Hippocampal formation (tissue), 2 donors: ENCODE measurements around the gene HNF1B.
"Not testable (repeated sequence)": the region's sequence is repeated elsewhere in the genome, so short reads cannot be mapped to it uniquely, and the experiment has no call there.

Experiments used
- DNase-seq, 2 donors: peaks; one replicate each; lab custom pipeline; 2025; lab: John Stamatoyannopoulos, UW

The HNF1B gene

DNA sequence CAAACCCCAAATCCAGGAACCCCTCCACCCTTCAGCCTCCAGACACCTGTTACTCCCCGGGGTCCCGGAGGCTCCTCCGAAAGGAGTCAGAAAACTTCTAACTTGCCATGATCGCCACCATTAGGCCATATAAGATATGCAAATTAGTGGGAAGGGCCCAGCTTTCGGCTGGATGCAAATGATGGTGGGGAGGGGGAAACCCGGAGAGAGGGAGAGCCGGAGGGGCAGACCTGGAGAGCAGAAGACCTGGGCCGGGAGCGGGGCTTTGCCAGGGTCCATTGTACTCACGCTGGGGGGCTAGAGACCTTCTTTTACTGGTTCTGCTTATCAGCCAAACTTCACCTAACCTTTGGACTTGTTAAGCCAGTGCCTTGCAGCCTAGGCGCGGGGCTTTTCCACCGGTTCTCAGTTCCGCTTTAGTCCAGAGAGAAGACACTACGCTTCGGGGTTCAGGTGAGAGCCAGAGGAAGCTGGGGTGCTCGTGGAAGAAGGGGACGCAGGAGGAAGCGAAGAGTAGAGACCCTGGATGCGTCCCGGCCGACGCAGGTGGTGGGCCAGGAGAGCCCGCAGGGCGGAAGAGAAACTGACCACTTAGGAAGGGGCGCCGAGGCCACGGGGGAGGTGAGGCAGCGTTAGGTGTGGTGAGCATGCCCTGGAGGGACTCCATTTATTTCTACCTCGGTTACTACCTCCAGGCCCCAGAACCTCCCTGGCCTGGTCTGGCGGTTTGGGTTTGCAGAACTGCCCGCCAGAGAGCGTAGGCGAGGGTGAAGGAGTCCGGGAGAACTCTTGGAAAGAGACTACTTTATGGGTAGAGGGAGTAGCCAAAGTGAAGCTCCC lies at the start of gene HNF1B:
Gene HNF1B, minus strand, starts transcription at position 99 of the 840 bp plus-strand sequence. CDS start 175 bp downstream, outside the sequence.
- DNase-seq, result no peak

DNA sequence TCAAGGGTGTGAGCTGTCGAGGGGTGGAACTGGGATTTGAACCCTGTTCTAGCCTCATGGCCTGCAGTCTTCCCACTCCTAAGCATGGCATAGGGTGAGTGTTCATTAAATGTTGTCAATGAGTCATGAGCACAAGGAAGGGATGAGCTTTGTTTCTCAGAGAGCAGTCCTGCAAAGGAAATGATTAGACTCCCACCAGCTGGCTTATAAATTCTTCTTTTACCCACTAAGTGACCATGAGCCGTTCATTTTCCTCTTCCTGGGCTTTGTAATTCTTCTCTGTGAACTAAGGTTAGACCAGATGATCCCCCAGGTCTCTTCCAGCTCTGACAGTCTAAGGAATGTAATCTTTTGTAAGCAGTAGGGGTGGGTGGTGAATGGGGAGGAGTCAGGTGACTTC lies 47.9 kb upstream of the HNF1B start:
- no peak for DNase-seq

DNA sequence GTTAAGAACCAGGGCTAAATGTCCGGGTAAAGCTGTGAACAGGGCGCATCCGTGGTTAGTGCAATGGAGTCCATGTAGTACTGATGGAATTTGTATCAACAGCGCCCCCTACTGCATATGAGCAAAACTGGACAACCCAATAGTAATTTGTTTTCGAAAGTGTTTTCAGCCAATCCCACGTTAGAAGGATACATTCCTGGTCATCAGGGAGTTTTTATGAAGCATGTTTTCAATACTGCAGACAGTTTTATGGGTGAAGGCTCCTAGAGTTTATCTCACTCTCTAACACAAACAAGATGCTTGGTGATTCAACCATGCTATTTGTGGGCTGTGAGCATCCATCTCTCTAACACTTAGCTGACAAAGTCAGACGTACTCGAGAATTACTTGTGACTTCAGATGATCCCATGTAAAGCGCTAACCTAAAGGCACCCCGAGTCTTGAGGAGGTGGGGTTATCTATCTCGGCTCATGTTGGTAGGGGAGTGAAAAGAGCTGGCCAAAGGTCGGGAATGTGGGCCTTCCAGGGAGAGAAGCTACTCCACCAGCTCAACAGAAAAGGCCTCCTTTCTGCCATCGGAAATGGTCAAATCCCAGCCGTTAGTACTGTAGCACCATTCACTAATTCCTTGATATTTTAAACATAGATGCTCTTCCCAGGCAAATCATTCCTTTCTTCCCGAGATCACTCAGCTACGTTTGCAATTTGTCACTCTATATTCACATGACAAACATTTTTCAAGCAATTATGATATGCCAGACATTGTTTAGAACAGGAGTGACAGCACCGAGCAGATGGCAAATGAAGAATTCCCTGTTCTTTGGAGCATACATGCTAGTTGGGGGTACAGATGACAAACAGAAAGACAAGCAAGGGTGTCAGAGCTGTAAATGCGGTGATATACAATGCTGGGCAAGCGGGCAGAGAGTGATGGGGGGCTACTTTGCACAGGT lies 46.9 kb upstream of the HNF1B start:
- no peak for DNase-seq

GRCh38 chr17:37789771-37790541 lies 45.1 kb upstream of the HNF1B start:
- no peak for DNase-seq

DNA sequence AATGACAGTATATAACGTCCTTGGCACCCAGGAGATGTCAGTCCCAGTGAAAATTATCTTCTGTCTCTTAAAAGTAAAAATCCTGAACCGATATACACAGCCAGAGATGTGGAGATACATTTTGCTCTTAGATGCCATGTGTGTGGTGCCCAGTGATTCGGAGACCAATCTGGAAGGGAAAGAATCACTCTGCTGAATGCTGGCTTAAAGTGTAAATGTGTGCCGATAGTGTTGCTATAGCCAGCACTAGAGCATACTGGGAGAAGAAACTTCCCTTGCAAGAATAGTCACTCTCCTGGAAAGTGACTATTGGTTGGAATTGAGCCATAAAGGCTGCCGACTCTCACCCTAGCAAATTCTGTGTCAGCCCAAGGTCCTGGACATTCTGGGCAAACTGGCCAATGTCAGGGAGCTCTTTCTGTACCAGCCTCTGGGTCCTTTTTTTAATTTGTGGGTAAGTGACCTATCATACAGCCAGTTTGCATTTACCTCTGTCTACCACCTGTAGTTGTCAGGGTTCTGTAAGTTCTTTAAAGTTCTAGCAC lies 44.2 kb upstream of the HNF1B start:
- DNase-seq, result no peak

- no peak for DNase-seq
These were observed 43.7 kb upstream of the HNF1B start for GRCh38 chr17:37788526-37788925.

- no peak for DNase-seq
These were observed 42.3 kb upstream of the HNF1B start for GRCh38 chr17:37787055-37787757.

GRCh38 chr17:37786481-37786880 lies 41.6 kb upstream of the HNF1B start:
- no peak for DNase-seq

- DNase-seq, result not testable (repeated sequence)
These were observed 37.6 kb upstream of the HNF1B start for GRCh38 chr17:37782460-37782859.

DNA sequence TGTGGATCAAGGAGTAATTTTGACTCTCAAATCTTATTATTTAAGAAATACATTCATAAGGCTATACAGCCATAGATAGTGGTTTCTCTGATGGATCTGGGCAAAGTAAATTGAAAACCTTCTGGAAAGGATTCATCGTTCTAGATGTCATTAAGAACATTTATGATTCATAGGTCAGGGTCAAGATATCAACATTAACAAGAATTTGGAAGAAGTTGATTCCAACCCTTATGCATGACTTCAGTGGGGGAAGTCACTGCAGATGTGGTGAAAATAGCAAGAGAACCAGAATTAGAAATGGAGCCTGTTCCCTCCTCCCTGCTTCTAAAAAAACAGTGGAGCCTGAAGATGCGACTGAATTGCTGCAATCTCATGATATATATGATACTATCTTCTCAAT lies 36.6 kb upstream of the HNF1B start:
- no peak for DNase-seq

DNA sequence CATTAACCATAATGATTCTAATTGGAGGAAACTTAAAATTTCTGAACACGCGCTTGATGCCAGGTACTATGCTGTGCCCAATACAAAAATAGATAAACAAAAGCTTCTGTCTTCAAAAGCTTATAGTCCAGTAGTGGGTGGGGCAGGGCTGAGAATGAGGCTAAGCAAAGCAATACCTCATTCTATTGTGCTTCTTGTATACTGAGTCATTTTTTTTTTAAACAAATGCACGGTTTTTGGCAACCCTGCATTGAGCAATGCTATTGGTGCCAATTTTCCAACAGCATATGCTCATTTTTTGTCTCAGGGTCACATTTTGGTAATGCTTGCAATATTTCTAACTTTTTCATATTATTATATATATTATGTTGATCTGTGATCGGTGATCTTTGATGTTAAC lies 34.7 kb upstream of the HNF1B start:
- no peak for DNase-seq

- no peak for DNase-seq
These were observed 29.6 kb upstream of the HNF1B start for GRCh38 chr17:37774504-37774903.

GRCh38 chr17:37772982-37773381 lies 28.1 kb upstream of the HNF1B start:
- no peak for DNase-seq

DNA sequence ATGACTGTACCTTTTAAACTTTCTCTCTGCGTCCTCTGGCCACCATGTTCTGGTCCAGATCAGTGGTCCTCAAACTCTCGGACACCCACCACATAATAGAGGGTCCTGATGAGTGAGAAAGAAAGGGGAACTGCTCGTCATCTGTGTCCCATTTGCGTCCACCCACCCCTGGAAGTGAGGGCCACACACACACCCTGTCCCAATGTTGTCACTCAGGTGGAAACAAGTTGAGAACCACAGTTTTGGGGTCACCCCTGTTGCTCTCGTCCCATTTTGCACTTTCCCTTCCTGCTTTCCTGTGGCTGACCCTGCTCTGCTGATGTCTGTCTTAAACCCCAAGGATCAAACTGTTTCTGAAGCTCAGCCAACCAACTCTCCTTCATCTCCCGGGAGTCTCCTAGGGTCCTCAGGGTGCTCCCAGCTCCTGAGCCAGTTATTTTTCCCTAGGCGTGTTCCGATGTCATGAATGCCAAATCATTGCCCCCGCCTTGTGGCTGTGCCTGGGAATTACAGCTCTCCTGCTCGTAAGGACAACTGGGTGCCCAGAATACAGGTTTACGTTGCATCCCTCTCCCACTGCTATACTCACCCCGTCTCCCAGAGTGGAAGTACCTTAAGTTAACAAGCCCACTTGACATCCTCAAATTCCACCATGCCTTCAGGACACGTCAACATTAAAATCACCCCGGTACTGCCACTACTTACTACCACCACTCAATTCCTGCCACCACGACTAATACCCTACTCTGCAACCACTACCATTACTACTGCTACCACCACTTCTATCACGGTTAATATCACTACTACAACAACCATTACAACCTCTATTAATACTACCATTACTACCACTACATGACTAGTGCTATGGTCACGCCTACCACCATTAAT lies 26.0 kb upstream of the HNF1B start:
- DNase-seq, result no peak

- DNase-seq, result no peak
These were observed 24.2 kb upstream of the HNF1B start for GRCh38 chr17:37769050-37769449.

- no peak for DNase-seq
These were observed 23.6 kb upstream of the HNF1B start for GRCh38 chr17:37768438-37768837.

DNA sequence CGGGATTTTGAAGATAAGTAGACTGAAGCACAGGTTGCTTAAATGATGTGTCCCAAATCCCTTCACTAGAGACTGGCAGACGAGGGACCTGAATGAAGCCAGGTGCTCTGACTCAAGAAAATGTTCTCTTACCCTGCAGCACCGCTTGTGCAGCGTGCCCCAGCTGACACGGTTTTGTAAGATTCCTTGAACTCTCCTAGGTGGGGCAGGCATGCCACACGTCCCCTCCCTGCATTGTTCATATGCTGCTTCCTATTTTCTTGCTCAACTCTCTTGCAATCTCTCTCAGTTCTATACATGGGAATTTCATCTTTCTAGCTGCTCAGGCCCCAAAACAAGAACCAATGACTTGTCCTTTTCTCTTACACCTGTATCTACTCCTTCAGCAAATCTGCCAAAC lies 22.1 kb upstream of the HNF1B start:
- no peak for DNase-seq

- DNase-seq, result no peak
These were observed 19.5 kb upstream of the HNF1B start for GRCh38 chr17:37764383-37764782.

- DNase-seq, result no peak
These were observed 17.8 kb upstream of the HNF1B start for GRCh38 chr17:37762666-37763065.

DNA sequence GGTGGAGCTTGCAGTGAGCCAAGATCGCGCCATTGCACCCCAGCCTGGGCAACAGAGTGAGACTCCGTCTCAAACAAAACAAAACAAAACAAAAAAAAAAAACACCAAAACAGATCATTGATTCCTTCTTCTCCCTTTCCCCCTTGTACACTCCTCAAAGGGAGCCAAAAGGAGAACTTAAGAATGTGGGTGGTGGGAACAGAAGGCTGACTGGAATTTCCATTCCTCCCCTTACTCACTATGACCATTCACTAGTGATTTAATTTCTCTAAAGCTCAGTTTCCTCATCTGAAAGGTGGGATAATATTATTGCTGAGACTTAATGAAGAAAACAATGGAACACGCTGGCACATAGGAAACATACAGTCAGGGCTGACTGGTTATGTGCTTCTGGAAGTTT lies 17.1 kb upstream of the HNF1B start:
- DNase-seq, result no peak
